Measurements from ENCODE around the gene HLCS.

GRCh38 chr21:36834192-36834591, 132.3 kb downstream of the HLCS start:
- TF ChIP-seq POLR2A (IDR thresholded peaks at IDR 0.05) (no peak), CTCF (IDR thresholded peaks at IDR 0.05) (no peak), EP300 (IDR thresholded peaks at IDR 0.05) (no peak), POLR2AphosphoS5 (IDR thresholded peaks at IDR 0.05) (no peak)
